ENCODE measurements around the gene RND2. TPM values are rescaled to one million over a fixed set of nuclear protein-coding genes. Genes with fewer than 3 reads are reported as not detected.

The RND2 gene
- total and polyA plus RNA-seq, 7 donors = 0.23 to 4.6 (median 2.5) TPM

GRCh38 chr17:43003542-43004172, 21.4 kb upstream of the RND2 start:
- 80 to 90% methylated on average over 5 of the region's 5 CpGs for WGBS, 2 donors
- Histone ChIP-seq H3K27ac (peak overlapping the region in 3 of 4 donors; percentile 5 to 34 (median 10)), H3K9me3 (no peaks in the 10 kb centered on the region), H3K4me1 (peaks cover 0 to 33% (median 33%) of the 10 kb centered on the region in 4 donors), H3K36me3 (peaks cover 5 to 57% (median 34%) of the 10 kb centered on the region in 4 donors), H3K27me3 (no peaks in the 10 kb centered on the region), H3K4me3 (no peak overlapping the region)
- TF ChIP-seq POLR2AphosphoS5 (IDR thresholded peaks at IDR 0.05) = no peak
- TF ChIP-seq POLR2A (IDR thresholded peaks at IDR 0.05) = no peak
- intact Hi-C loops (cut with DNase I) = no loop called here
- no peak for DNase-seq

- H3K36me3 ChIP-seq = peaks cover 0 to 29% (median 16%) of the 10 kb centered on the region in 4 donors
- intact Hi-C loops (cut with DNase I) = no loop called here
- WGBS, 2 donors = 13 to 25% methylated on average over 18 of the region's 18 CpGs
- peaks cover 0 to 32% (median 24%) of the 10 kb centered on the region in 4 donors for H3K4me1 ChIP-seq
- no peaks in the 10 kb centered on the region for H3K9me3 ChIP-seq
- DNase-seq = peak; percentile 94
- peak within 1 kb of the TSS; percentile 89 to 92 (median 91) for H3K27ac ChIP-seq
- TF ChIP-seq POLR2AphosphoS5 (IDR thresholded peaks at IDR 0.05) (peak; percentile 41 to 83 (median 78)), POLR2A (IDR thresholded peaks at IDR 0.05) (no peak), EP300 (IDR thresholded peaks at IDR 0.05) (no peak), CTCF (IDR thresholded peaks at IDR 0.05) (peak in 1 of 4 experiments; percentile 28)
- H3K4me3 ChIP-seq = peak within 1 kb of the TSS; percentile 58 to 75 (median 72)
- H3K27me3 ChIP-seq = no peaks in the 10 kb centered on the region
Measured at GRCh38 chr17:43006639-43007551, 18.1 kb upstream of the RND2 start, which contains the start of gene IFI35. IFI35 (plus strand) TSS chr17:43006784; CDS start chr17:43006948, 164 bp downstream.

DNA sequence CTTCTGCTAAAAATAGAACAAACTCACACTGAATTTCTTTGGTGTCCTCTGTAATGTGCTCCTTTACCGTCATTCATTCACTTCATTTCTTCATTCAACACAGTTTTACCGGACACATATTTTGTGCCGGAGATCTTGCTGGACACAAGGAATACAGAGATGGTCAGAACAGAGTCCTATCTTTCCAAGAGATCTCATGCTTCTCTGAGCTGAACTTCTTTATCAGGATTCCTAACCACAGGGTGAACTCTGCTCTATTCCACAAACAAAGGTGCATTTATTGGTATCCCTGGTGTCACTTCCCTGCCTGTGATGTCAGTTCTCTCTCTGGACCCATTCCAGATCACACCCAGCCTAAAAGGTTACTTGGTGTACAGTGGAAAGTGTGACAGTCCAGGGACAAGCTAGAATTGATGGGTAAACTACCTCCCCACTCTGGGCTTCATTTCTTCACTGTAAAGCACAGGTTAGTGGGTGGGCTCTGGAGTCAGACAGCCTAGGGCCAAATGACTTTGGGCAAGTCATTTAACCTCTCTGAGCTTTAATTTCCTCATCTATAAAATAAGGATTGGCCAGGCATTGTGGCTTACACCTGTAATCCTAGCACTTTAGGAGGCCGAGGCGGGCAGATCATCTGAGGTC, 14.2 kb upstream of the RND2 start:
- Histone ChIP-seq H3K36me3 (peaks cover 10 to 38% (median 16%) of the 10 kb centered on the region in 4 donors), H3K9me3 (no peaks in the 10 kb centered on the region), H3K27ac (peak overlapping the region in 2 of 4 donors; percentile 2 to 45), H3K27me3 (no peaks in the 10 kb centered on the region), H3K4me3 (no peak overlapping the region), H3K4me1 (peaks cover 0 to 35% (median 32%) of the 10 kb centered on the region in 4 donors)
- 18 to 61% methylated on average over 5 of the region's 5 CpGs for WGBS, 2 donors
- no peak for DNase-seq
- TF ChIP-seq POLR2A (IDR thresholded peaks at IDR 0.05) = no peak
- TF ChIP-seq POLR2AphosphoS5 (IDR thresholded peaks at IDR 0.05) = no peak
- TF ChIP-seq EP300 (IDR thresholded peaks at IDR 0.05) = no peak
- no peak for TF ChIP-seq CTCF (IDR thresholded peaks at IDR 0.05)
- intact Hi-C loops (cut with DNase I) = no loop called here

DNA sequence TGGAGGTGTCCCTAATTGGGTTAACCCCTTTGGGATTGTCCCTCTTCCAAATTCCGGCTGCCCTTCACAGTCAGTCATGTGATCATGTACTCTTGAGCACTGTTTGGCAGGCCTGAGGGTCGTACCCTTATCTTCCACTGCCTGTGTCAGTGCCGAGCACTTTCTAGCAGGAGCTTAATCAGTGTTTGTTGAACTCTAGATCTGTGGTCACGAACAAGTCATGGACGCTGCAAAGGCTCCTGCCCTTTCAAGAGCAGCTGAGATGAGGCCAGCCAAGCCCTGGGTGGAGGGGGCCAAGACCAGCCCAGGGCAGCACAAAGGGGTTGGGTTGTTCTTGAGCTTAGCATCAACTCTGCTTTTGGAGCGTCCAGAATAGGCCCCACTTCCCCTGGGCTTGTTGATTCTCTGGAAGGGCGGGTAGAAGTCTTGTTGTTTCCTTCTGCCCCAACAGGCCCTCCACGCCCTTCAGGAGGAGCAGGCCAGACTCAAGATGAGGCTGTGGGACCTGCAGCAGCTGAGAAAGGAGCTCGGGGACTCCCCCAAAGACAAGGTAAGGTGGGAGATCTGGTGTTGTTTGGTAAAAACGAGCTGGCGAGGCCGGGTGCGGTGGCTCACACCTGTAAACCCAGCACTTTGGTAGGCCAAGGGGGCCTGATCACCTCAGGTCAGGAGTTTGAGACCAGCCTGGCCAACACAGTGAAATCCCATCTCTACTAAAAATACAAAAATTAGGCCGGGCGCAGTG, 13.1 kb upstream of the RND2 start:
- peaks cover 10 to 49% (median 24%) of the 10 kb centered on the region in 4 donors for H3K36me3 ChIP-seq
- H3K27me3 ChIP-seq = no peaks in the 10 kb centered on the region
- 73 to 85% methylated on average over 15 of the region's 15 CpGs for WGBS, 2 donors
- no peak overlapping the region for H3K4me3 ChIP-seq
- no peaks in the 10 kb centered on the region for H3K9me3 ChIP-seq
- H3K27ac ChIP-seq = peak overlapping the region in 3 of 4 donors; percentile 2 to 45 (median 38)
- intact Hi-C loops (cut with DNase I) = no loop called here
- no peak for TF ChIP-seq CTCF (IDR thresholded peaks at IDR 0.05)
- TF ChIP-seq EP300 (IDR thresholded peaks at IDR 0.05) = no peak
- TF ChIP-seq POLR2AphosphoS5 (IDR thresholded peaks at IDR 0.05) = no peak
- TF ChIP-seq POLR2A (IDR thresholded peaks at IDR 0.05) = no peak
- H3K4me1 ChIP-seq = peaks cover 0 to 35% (median 31%) of the 10 kb centered on the region in 4 donors
- no peak for DNase-seq

Data from sigmoid colon (tissue), 7 donors.